ENCODE results near the gene SH3GL1. TPM values are rescaled to one million over a fixed set of nuclear protein-coding genes. Genes with fewer than 3 reads are reported as not detected.

SH3GL1 gene
- polyA plus RNA-seq, 1 of the 3 experiments (the other 2 are of a cell fraction) = 82.8 TPM

DNA sequence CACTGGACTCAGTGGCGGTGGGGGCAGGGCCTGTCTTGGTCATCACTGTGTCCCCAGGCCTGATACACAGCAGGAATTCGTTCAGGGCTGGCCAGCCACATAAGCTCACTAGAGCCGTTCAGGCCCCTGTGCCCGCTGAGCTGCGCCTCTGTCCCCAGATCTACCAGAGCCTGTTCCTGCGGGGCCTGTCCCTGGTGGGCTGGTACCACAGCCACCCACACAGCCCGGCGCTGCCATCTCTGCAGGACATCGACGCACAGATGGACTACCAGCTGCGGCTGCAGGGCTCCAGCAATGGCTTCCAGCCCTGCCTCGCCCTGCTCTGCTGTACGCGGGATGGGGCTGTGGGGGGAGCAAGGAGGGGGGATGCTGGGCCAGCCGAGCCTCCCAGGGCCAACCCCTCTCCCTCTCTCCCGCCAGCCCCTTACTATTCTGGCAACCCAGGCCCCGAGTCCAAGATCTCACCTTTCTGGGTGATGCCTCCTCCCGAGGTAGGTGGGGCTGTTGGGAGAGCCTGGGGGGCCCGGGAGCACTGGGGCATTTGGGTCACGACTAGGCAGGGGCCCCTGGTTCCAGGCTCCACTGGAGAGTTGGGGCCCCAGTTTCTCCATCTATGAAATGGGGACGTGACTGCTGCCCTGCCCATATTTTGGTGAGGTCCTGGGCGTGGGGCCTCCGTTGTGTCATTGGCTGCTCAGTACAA, 43.1 kb downstream of the SH3GL1 start:
- no peak overlapping the region for H3K4me3 ChIP-seq (ENCODE audit: low read depth in 2 of 2, low read length in 1 of 2)
- H3F3A ChIP-seq (replicated peaks; ENCODE audit: insufficient read depth) = peaks cover 5% of the 10 kb centered on the region
- no peaks in the 10 kb centered on the region for H4K20me1 ChIP-seq (ENCODE audit: insufficient read depth)
- ChIA-PET POLR2A (no interaction called here), CTCF (interaction anchor here (1.3 to 1.6 kb wide), 2 partner anchors 18 to 89 kb away, joined by 3 to 11 read pairs; no protein-coding TSS in a partner anchor)
- H3K9me2 ChIP-seq = no peaks in the 10 kb centered on the region
- H3K79me2 ChIP-seq (ENCODE audit: insufficient read depth) = no peaks in the 10 kb centered on the region
- WGBS (ENCODE audit: low lambda C conversion rate) = 88% methylated on average over 6 of the region's 23 CpGs
- no peak overlapping the region for H3K9ac ChIP-seq
- TF ChIP-seq REST (IDR thresholded peaks at IDR 0.05; ENCODE audit: low read depth, low read length) (no peak), RFX5 (IDR thresholded peaks at IDR 0.05; ENCODE audit: low read length) (no peak), NRF1 (IDR thresholded peaks at IDR 0.05; ENCODE audit: low read depth, low read length) (no peak), PBX3 (IDR thresholded peaks at IDR 0.05) (no peak), EZH2phosphoT487 (IDR thresholded peaks at IDR 0.05; ENCODE audit: borderline replicate concordance, low read depth) (no peak), JUND (IDR thresholded peaks at IDR 0.05) (no peak), TAF1 (IDR thresholded peaks at IDR 0.05; ENCODE audit: borderline replicate concordance, low read depth, low read length) (no peak), MEF2A (IDR thresholded peaks at IDR 0.05; ENCODE audit: borderline replicate concordance, low read depth) (no peak), SMC3 (IDR thresholded peaks at IDR 0.05; ENCODE audit: low read depth, low read length) (no peak), RAD21 (IDR thresholded peaks at IDR 0.05; ENCODE audit: low read length) (no peak), GABPA (IDR thresholded peaks at IDR 0.05; ENCODE audit: low read depth) (no peak), FOXJ3 (CRISPR knock-in tag; IDR thresholded peaks at IDR 0.05) (no peak), YY1 (IDR thresholded peaks at IDR 0.05; ENCODE audit: low read depth) (no peak), GATA2 (CRISPR knock-in tag; IDR thresholded peaks at IDR 0.05) (no peak), POLR2AphosphoS5 (IDR thresholded peaks at IDR 0.05; ENCODE audit: low read depth, low read length) (no peak), RXRA (IDR thresholded peaks at IDR 0.05; ENCODE audit: borderline replicate concordance, low read depth) (no peak), NFIC (IDR thresholded peaks at IDR 0.05; ENCODE audit: borderline replicate concordance) (no peak), ZBTB33 (IDR thresholded peaks at IDR 0.05; ENCODE audit: borderline replicate concordance, low read depth) (no peak), ELF1 (IDR thresholded peaks at IDR 0.05) (no peak)
- TF ChIP-seq, protein P1, sequence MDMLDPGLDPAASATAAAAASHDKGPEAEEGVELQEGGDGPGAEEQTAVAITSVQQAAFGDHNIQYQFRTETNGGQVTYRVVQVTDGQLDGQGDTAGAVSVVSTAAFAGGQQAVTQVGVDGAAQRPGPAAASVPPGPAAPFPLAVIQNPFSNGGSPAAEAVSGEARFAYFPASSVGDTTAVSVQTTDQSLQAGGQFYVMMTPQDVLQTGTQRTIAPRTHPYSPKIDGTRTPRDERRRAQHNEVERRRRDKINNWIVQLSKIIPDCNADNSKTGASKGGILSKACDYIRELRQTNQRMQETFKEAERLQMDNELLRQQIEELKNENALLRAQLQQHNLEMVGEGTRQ (IDR thresholded peaks at IDR 0.05; ENCODE audit: borderline replicate concordance, low read depth, low read length) = no peak
- no peaks in the 10 kb centered on the region for H3K27me3 ChIP-seq (ENCODE audit: insufficient read depth)
- H3K9me3 ChIP-seq = no peaks in the 10 kb centered on the region
- no peak overlapping the region for H3K4me2 ChIP-seq
- peak; percentile 54 for DNase-seq
- no peaks in the 10 kb centered on the region for H3K4me1 ChIP-seq (ENCODE audit: control insufficient read depth in 1 of 2, insufficient read depth in 2 of 2, low read depth in 1 of 2, low read length in 1 of 2)
- H2AFZ ChIP-seq (ENCODE audit: low read depth) = no peak overlapping the region
- no peak overlapping the region; a peak in 1 of 4 replicates for H3K27ac ChIP-seq (ENCODE audit: low read depth in 2 of 2, low read length in 1 of 2)
- peaks cover 3 to 34% of the 10 kb centered on the region in 2 experiments for H3K36me3 ChIP-seq (replicated peaks in 1 of 2; ENCODE audit: control insufficient read depth in 1 of 2, insufficient read depth in 2 of 2, low read length in 1 of 2)
